Stimulated activated CD4-positive, alpha-beta T cell treated with anti-CD3 and anti-CD28 coated beads, Interleukin-4, amount 100 ng/mL, for 4 hours (primary cell): Measurements from ENCODE around the gene ORMDL1.

Source experiments
- DNase-seq, 2 experiments: peaks; one replicate each; pipeline ENCODE4 v3.0.0-alpha.2; 2020

The ORMDL1 gene

GRCh38 chr2:189783927-189784867 lies at the start of gene ORMDL1, which contains the start of gene PMS1:
Gene ORMDL1, minus strand, starts transcription at chr2:189784339. Its CDS starts 1,744 bp downstream, at chr2:189782595.
Gene PMS1, plus strand, starts transcription at chr2:189784450. Its CDS starts 7,360 bp downstream, at chr2:189791810.
- peak; percentile 91 for DNase-seq

- DNase-seq, result no peak
Observed at GRCh38 chr2:189830510-189830909, 46.4 kb upstream of the ORMDL1 start.

- DNase-seq, result no peak
Observed at GRCh38 chr2:189829102-189829833, 45.1 kb upstream of the ORMDL1 start.

- DNase-seq, result no peak
Observed at GRCh38 chr2:189826039-189826438, 41.9 kb upstream of the ORMDL1 start.

- DNase-seq, result no peak
Observed at GRCh38 chr2:189824694-189825396, 40.7 kb upstream of the ORMDL1 start.

GRCh38 chr2:189821953-189822748 lies 38.0 kb upstream of the ORMDL1 start:
- DNase-seq, result no peak

- no peak for DNase-seq
Observed at GRCh38 chr2:189819297-189819704, 35.2 kb upstream of the ORMDL1 start.

- DNase-seq, result no peak
Observed at GRCh38 chr2:189818249-189819038, 34.3 kb upstream of the ORMDL1 start.

- no peak for DNase-seq
Observed at GRCh38 chr2:189803431-189803830, 19.3 kb upstream of the ORMDL1 start.

GRCh38 chr2:189802396-189802912 lies 18.3 kb upstream of the ORMDL1 start:
- no peak for DNase-seq

GRCh38 chr2:189799531-189799930 lies 15.4 kb upstream of the ORMDL1 start:
- no peak for DNase-seq

- DNase-seq, result no peak
Observed at GRCh38 chr2:189799030-189799331, 14.8 kb upstream of the ORMDL1 start.

GRCh38 chr2:189798312-189799029 lies 14.3 kb upstream of the ORMDL1 start:
- no peak for DNase-seq

GRCh38 chr2:189797902-189798301 lies 13.8 kb upstream of the ORMDL1 start:
- no peak for DNase-seq

- DNase-seq, result no peak
Observed at GRCh38 chr2:189794310-189794709, 10.2 kb upstream of the ORMDL1 start.

GRCh38 chr2:189791338-189792042 lies 7.4 kb upstream of the ORMDL1 start:
- no peak for DNase-seq

- no peak for DNase-seq
Observed at GRCh38 chr2:189783451-189783926, 650 bp downstream of the ORMDL1 start.

- no peak for DNase-seq
Observed at GRCh38 chr2:189782221-189782671, 1.9 kb downstream of the ORMDL1 start.

- no peak for DNase-seq
Observed at GRCh38 chr2:189772212-189772611, 11.9 kb downstream of the ORMDL1 start.
